Progenitor cell of endocrine pancreas (in vitro differentiated cells): ENCODE measurements around the gene RHOV. TPM values are rescaled to one million over a fixed set of nuclear protein-coding genes. Genes with fewer than 3 reads are reported as not detected.

Experiments
- DNase-seq: peaks from one replicate; pipeline ENCODE4 v3.0.0; 2021; ENCODE audit warnings: low spot score; ENCODE audit not compliant: unreplicated experiment
- H3K27ac Mint-ChIP-seq: 2 replicates; pipeline ENCODE4 v1.8.0; 2021; ENCODE audit warnings: mild to moderate bottlenecking, moderate library complexity, mixed read lengths
- H3K27me3 Mint-ChIP-seq: 2 replicates; pipeline ENCODE4 v1.8.0; 2021; ENCODE audit warnings: mixed read lengths
- H3K36me3 Mint-ChIP-seq: 2 replicates; pipeline ENCODE4 v1.8.0; 2022; ENCODE audit warnings: mixed read lengths; ENCODE audit not compliant: insufficient read depth
- H3K4me1 Mint-ChIP-seq: 2 replicates; pipeline ENCODE4 v1.8.0; 2021; ENCODE audit warnings: low read depth, mixed read lengths
- H3K4me3 Mint-ChIP-seq: 2 replicates; pipeline ENCODE4 v1.8.0; 2021; ENCODE audit warnings: low read depth, mild to moderate bottlenecking, moderate library complexity, mixed read lengths
- H3K9me3 Mint-ChIP-seq: 2 replicates; pipeline ENCODE4 v1.8.0; 2021; ENCODE audit warnings: low read depth, mixed read lengths
- total RNA-seq: library from RNA; stranded (reverse); gene quantifications from 2 replicates; pipeline ENCODE4 v1.2.1, GENCODE V29; 2021
- TF ChIP-seq, protein P1 (sequence below): fragments of 200-600 bp; sonication (generic); IDR thresholded peaks from one replicate; pipeline ENCODE4 v1.5.0; 2021; ENCODE audit warnings: antibody characterized with exemption, mild to moderate bottlenecking; ENCODE audit not compliant: unreplicated experiment

RHOV gene
- total RNA-seq, 1 donor from 2014 or later: 5.1 TPM

GRCh38 chr15:40908095-40908494, 34.1 kb upstream of the RHOV start:
- H3K27ac Mint-ChIP-seq: peak overlapping the region; percentile 74
- H3K27me3 Mint-ChIP-seq: no peaks in the 10 kb centered on the region
- TF ChIP-seq, protein P1, sequence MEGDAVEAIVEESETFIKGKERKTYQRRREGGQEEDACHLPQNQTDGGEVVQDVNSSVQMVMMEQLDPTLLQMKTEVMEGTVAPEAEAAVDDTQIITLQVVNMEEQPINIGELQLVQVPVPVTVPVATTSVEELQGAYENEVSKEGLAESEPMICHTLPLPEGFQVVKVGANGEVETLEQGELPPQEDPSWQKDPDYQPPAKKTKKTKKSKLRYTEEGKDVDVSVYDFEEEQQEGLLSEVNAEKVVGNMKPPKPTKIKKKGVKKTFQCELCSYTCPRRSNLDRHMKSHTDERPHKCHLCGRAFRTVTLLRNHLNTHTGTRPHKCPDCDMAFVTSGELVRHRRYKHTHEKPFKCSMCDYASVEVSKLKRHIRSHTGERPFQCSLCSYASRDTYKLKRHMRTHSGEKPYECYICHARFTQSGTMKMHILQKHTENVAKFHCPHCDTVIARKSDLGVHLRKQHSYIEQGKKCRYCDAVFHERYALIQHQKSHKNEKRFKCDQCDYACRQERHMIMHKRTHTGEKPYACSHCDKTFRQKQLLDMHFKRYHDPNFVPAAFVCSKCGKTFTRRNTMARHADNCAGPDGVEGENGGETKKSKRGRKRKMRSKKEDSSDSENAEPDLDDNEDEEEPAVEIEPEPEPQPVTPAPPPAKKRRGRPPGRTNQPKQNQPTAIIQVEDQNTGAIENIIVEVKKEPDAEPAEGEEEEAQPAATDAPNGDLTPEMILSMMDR: no peak
- peaks cover 13% of the 10 kb centered on the region for H3K4me1 Mint-ChIP-seq
- no peak for DNase-seq
- peaks cover 7% of the 10 kb centered on the region for H3K36me3 Mint-ChIP-seq
- H3K9me3 Mint-ChIP-seq: no peaks in the 10 kb centered on the region
- H3K4me3 Mint-ChIP-seq: no peak overlapping the region

DNA sequence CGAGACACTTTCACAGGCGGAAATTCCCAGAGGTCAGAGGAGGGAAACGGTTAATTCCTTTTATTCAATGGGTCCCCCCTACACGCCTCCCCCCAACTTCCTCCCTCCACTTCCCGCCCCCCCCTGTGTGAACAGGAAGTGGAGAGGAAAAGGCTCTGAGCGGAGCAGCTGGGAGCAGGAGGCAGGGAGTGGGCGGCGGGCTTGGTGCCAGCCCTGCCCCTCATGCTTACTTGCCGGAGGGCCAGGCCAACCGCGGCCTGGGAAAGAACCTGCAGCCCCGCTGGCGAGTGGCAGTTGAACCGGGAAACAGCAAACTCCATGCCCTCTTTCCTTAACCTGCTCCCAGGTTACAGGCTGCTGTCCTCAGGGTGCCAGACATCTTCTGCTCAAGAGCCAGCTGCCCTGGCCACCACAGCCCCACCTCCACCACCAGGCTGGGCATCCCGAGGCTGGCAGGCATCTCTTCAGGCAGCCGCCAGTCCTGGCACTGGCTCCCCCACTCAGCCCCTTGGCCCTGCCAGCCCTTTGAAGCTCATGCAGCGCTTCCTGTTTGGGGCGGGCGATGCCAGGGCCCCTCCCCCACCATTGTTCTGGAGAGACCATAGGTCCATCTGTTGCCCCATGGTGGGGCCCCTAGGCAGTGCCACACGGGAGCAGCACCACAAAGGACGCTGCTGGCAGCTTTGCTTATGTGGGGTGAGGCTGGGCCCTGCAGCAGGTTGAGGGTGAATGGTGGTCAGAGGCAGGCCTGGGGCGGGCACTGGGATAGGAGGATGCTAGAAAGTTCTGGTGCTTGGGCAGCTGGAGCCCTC, 33.2 kb upstream of the RHOV start:
- H3K9me3 Mint-ChIP-seq: no peaks in the 10 kb centered on the region
- peaks cover 13% of the 10 kb centered on the region for H3K4me1 Mint-ChIP-seq
- H3K27ac Mint-ChIP-seq: no peak overlapping the region
- DNase-seq: no peak
- peaks cover 7% of the 10 kb centered on the region for H3K36me3 Mint-ChIP-seq
- TF ChIP-seq, protein P1: no peak
- H3K4me3 Mint-ChIP-seq: peak overlapping the region; percentile 29
- no peaks in the 10 kb centered on the region for H3K27me3 Mint-ChIP-seq

DNA sequence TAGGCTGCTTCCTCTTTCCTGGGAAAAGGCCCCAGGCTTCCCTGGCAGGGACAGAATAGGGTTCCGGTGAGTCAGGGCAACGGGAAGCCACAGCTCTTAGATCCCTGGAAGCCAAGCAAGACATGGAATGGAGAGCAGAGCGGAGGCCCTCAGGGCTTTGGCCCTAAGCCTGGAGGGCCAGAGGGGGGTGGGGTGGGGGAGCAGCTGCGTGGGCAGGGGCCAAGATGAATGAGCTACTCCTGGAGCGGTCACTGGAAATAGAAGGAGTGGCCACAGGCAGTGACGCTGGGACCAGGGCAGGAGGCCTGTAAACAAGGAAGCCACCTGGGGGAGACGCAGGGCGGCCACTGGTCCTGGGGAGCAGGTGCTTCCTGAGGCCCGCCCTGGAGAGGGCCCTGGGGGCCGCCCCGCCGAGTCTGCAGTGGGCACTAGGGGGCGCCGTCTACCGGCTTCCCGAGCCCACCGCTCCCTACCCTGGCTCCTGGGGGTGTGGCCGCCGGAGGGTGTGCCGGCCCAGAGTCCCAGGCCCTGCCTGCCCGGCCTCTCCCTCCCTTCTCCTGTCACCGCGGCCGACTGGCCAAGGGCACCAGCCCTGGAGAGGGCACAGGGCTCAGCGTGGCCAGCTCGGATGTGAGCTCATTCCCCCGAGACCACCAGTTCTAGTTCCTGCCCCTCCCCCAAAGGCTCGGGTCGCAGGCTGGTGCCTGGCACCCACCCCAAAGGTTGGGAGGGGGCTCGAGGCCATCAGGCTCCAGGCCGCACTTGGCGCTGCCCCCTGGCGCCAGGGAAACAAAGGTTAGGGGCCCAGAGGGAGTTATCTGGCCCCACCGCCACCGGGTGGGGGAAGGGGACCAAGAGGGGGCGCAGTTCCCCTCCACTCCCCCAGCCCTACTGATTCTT, 32.3 kb upstream of the RHOV start:
- no peaks in the 10 kb centered on the region for H3K9me3 Mint-ChIP-seq
- peaks cover 13% of the 10 kb centered on the region for H3K4me1 Mint-ChIP-seq
- peak overlapping the region; percentile 48 for H3K4me3 Mint-ChIP-seq
- H3K27me3 Mint-ChIP-seq: no peaks in the 10 kb centered on the region
- TF ChIP-seq, protein P1: peak; percentile 88
- peak overlapping the region; percentile 74 for H3K27ac Mint-ChIP-seq
- H3K36me3 Mint-ChIP-seq: peaks cover 7% of the 10 kb centered on the region
- DNase-seq: peak; percentile 89

- H3K27ac Mint-ChIP-seq: no peak overlapping the region
- no peaks in the 10 kb centered on the region for H3K27me3 Mint-ChIP-seq
- no peak overlapping the region for H3K4me3 Mint-ChIP-seq
- no peaks in the 10 kb centered on the region for H3K9me3 Mint-ChIP-seq
- no peak for DNase-seq
- TF ChIP-seq, protein P1: no peak
- H3K36me3 Mint-ChIP-seq: peaks cover 13% of the 10 kb centered on the region
- peaks cover 6% of the 10 kb centered on the region for H3K4me1 Mint-ChIP-seq
Observed at GRCh38 chr15:40904552-40905201, 30.6 kb upstream of the RHOV start.
